ENCODE data around the gene TMCO2. TPM values are rescaled to one million over a fixed set of nuclear protein-coding genes. Genes with fewer than 3 reads are reported as not detected.
"Not testable (repeated sequence)": the region's sequence is repeated elsewhere in the genome, so short reads cannot be mapped to it uniquely, and the experiment has no call there.

TMCO2 gene
- not detected for total RNA-seq

GRCh38 chr1:40247655-40248054 lies at the start of gene TMCO2:
Gene TMCO2 (plus strand): TSS chr1:40247937. CDS start chr1:40247994, 57 bp downstream.
- DNase-seq (ENCODE audit: low spot score) = no peak
- ATAC-seq = no peak
- intact Hi-C loops (cut with DNase I) = no loop called here

GRCh38 chr1:40199126-40199525 lies 48.6 kb upstream of the TMCO2 start:
- ATAC-seq (no peak), DNase-seq (ENCODE audit: low spot score) (no peak)
- intact Hi-C loops (cut with DNase I) = no loop called here

- intact Hi-C loops (cut with DNase I) = no loop called here
- DNase-seq (ENCODE audit: low spot score) (no peak), ATAC-seq (no peak)
Observed at GRCh38 chr1:40204856-40205255, 42.9 kb upstream of the TMCO2 start.

- no peak for ATAC-seq
- intact Hi-C loops (cut with DNase I) = no loop called here
- no peak for DNase-seq (ENCODE audit: low spot score)
Observed at GRCh38 chr1:40210511-40211204, 37.1 kb upstream of the TMCO2 start.

GRCh38 chr1:40218333-40218732 lies 29.4 kb upstream of the TMCO2 start:
- ATAC-seq = no peak
- intact Hi-C loops (cut with DNase I) = no loop called here
- no peak for DNase-seq (ENCODE audit: low spot score)

DNA sequence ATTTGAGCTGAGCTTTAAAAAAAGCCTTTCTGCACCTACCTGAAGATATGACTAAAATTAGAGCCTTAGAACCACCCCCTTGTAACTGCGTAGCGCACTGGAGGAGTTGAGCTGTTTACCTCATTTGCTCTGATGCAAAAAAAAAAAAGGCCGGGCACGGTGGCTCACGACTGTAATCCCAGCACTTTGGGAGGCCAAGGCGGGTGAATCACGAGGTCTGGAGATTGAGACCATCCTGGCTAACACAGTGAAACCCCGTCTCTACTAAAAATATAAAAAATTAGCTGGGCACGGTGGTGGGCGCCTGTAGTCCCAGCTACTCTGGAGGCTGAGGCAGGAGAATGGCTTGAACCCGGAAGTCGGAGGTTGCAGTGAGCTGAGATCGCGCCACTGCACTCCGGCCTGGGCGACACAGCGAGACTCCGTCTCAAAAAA lies 26.2 kb upstream of the TMCO2 start:
- intact Hi-C loops (cut with DNase I) = not testable (repeated sequence)

DNA sequence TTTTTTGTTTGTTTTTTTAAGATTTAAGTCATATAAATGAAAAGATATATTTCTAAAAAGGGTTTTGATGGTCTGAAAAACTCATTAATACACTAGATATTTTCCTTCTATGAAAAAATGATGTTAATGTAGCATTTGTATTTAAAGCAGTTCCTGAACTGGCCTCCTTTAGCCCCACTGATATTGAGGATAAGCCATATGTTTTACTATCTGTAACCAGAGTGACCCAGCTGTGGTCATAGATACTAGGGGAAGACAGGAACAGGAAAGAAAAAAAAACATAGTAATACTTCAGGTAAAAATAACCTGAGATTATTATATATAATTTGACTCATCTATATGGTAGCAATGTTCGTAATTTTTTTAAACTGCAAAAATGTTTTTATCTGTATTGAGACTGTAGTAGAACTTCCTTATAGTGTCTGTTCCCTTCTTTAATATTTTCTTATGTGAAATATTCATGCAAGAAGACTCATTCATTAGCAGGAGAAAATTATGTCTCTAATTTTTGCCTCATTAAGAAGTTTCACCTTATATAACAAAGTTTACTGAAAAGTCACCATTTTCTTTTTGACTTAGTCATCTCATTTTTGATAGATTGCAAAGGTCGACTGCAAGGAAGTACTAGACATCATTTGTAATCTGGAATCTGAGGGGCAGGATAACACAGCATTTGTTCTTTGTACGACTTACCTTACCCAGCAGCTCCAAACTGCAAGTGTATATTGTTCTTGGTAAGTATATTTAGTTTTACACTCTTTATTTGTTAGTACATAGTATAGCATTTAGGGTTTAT lies 25.6 kb upstream of the TMCO2 start:
- DNase-seq (ENCODE audit: low spot score) = no peak
- intact Hi-C loops (cut with DNase I) = no loop called here
- ATAC-seq = no peak

More for the DNA sequence above, 26.2 kb upstream of the TMCO2 start:
- not testable (repeated sequence) for DNase-seq (ENCODE audit: low spot score); ATAC-seq

DNA sequence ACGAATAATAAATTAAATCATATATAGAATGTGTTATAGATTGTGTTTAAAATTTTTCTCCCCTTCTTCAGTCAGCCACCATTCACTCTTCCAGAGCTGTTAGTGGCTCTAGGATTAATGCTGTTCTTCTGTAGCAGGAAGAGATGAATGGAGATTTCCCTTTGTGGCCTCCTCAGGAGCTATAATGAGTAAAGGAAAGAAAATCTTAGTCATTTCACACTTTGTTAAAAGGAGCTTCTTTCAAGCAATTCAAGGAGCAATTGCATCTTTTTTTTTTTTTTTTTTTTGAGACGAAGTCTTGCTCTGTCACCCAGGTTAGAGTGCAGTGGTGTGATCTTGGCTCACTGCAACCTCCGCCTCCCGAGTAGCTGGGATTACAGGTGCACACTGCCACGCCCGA lies 23.7 kb upstream of the TMCO2 start:
- intact Hi-C loops (cut with DNase I) = no loop called here
- no peak for ATAC-seq

DNA sequence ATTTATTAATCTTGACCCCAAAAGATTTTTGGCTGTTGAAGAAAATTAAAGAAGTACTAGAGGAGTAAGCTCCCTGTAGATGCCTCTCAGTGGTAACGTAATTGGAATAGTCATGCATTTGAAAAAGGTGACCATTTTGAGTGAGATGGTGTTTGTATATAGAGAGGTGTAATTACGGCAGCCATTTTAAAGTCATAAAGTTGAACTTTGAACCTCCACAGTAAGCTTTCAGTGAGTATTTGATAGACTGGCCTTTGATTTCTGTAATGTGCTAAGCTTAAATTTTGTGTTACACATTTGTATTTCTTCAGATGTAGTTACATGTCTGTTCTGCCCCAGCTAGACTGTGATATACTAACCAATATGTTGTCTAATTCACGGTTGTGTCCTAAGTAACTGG lies 21.5 kb upstream of the TMCO2 start:
- no peak for ATAC-seq
- intact Hi-C loops (cut with DNase I) = no loop called here
- DNase-seq (ENCODE audit: low spot score) = no peak

More for the DNA sequence above, 23.7 kb upstream of the TMCO2 start:
- no peak for DNase-seq (ENCODE audit: low spot score)

DNA sequence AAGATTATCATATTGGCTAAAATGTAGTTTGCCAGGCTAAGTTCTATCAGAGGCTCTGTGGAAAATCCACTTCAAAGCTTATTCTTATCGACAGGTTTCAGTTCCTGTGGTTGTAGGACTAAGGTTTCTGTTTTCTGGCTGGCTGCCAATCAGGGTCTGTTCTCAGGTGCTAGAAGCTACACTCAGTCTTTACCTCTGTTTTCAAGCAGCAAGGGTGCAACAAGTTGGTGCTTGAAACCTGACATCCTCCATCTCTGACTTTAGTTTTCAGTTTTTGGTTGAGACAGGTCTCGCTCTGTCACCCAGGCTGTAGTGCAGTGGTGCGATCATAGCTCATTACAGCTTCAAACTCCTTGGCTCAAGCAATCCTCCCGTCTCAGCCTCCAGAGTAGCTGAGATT lies 15.3 kb upstream of the TMCO2 start:
- intact Hi-C loops (cut with DNase I) = no loop called here

DNA sequence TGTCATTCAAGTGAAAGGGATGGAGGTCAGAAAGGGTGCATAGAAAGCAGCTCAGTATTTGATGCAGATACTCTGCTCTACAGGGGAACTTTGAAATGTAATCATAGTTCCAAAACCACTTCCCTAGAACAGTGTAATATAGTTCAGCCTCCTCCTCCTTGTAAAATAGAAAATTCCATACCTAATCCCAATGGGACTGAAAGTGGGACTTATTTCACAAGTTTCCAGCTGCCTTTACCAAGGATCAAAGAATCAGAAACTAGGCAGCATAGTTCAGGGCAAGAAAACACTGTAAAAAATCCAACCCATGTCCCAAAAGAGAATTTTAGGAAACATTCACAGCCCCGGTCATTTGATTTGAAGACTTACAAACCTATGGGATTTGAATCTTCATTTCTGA lies 8.1 kb upstream of the TMCO2 start:
- intact Hi-C loops (cut with DNase I) = no loop called here
- DNase-seq (ENCODE audit: low spot score) (no peak), ATAC-seq (no peak)

More for the DNA sequence above, 15.3 kb upstream of the TMCO2 start:
- no peak for ATAC-seq
- no peak for DNase-seq (ENCODE audit: low spot score)

DNA sequence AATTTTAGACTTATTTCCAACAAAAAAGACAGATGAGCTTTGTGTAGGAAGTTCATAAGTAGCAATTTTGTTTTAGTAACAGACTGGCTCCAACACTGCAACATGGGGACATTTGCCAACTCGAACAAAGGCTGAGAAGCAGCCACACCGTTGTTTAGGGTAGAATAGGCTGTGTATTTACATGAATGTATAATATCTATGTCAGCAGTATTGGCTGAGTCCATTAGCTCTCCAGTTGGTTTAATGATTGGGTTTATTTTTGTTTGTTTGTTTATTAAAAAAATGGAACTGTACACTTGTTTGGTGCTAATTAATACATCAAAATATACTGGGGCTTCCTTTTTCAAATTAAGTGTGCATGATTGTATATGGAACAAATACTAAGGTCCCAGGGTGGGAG lies 7.3 kb upstream of the TMCO2 start:
- intact Hi-C loops (cut with DNase I) = no loop called here
- ATAC-seq = no peak
- no peak for DNase-seq (ENCODE audit: low spot score)

GRCh38 chr1:40241362-40241761 lies 6.4 kb upstream of the TMCO2 start:
- DNase-seq (ENCODE audit: low spot score) = no peak
- no peak for ATAC-seq
- intact Hi-C loops (cut with DNase I) = no loop called here

GRCh38 chr1:40243351-40243750 lies 4.4 kb upstream of the TMCO2 start:
- no peak for DNase-seq (ENCODE audit: low spot score)
- no peak for ATAC-seq
- intact Hi-C loops (cut with DNase I) = no loop called here

DNA sequence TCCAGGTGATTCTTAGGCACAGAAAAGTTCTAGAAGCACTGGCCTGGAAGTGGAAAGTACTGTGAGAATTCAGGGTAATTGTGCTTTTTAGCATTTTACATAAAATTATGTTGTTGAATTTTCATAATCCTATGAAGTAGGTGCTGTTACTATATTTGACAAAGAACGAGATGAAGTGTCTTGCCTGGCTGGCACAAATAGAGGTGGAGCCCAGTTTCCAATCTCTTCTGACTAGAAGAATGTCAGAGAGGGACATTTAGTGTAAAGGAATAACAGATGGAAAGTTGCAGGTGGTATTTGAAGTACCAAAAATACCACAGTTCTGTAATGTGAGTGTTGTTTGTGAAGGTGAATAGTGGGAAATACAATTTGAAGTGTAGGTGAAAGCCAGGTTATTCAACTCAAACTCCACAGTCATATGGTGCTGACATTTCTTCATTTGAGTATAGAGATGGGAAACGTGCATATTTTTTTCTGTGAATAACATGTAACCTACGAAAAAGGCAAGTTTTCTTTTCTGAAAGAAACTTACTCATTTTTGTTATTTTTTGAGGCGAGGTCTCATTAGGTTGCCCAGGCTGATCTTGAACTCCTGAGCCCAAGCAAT lies 3.5 kb upstream of the TMCO2 start:
- no peak for ATAC-seq

GRCh38 chr1:40245686-40246085 lies 2.1 kb upstream of the TMCO2 start:
- no peak for ATAC-seq
- no peak for DNase-seq (ENCODE audit: low spot score)
- intact Hi-C loops (cut with DNase I) = no loop called here

More for the DNA sequence above, 3.5 kb upstream of the TMCO2 start:
- intact Hi-C loops (cut with DNase I) = no loop called here
- no peak for DNase-seq (ENCODE audit: low spot score)

- intact Hi-C loops (cut with DNase I) = no loop called here
- DNase-seq (ENCODE audit: low spot score) (no peak), ATAC-seq (no peak)
Observed at GRCh38 chr1:40248412-40248811, 675 bp downstream of the TMCO2 start.

- DNase-seq (ENCODE audit: low spot score) (no peak), ATAC-seq (no peak)
- intact Hi-C loops (cut with DNase I) = no loop called here
Observed at GRCh38 chr1:40251456-40251855, 3.7 kb downstream of the TMCO2 start.

GRCh38 chr1:40252601-40253000 lies 4.9 kb downstream of the TMCO2 start:
- DNase-seq (ENCODE audit: low spot score) = no peak
- no peak for ATAC-seq
- intact Hi-C loops (cut with DNase I) = no loop called here

- intact Hi-C loops (cut with DNase I) = no loop called here
- ATAC-seq (no peak), DNase-seq (ENCODE audit: low spot score) (no peak)
Observed at GRCh38 chr1:40255231-40255630, 7.5 kb downstream of the TMCO2 start.
